GM18861 (cell line): ENCODE measurements around the gene ZNF467.

Experiments
- ATAC-seq: cut with Tn5 transposase; IDR thresholded peaks from one replicate; pipeline ENCODE4 v1.9.1; 2021; ENCODE audit not compliant: unreplicated experiment

ZNF467 gene

GRCh38 chr7:149773446-149774236, at the start of gene ZNF467:
Gene ZNF467 (minus strand): TSS chr7:149773588. CDS start chr7:149771032, 2,556 bp downstream.
- ATAC-seq: no peak

DNA sequence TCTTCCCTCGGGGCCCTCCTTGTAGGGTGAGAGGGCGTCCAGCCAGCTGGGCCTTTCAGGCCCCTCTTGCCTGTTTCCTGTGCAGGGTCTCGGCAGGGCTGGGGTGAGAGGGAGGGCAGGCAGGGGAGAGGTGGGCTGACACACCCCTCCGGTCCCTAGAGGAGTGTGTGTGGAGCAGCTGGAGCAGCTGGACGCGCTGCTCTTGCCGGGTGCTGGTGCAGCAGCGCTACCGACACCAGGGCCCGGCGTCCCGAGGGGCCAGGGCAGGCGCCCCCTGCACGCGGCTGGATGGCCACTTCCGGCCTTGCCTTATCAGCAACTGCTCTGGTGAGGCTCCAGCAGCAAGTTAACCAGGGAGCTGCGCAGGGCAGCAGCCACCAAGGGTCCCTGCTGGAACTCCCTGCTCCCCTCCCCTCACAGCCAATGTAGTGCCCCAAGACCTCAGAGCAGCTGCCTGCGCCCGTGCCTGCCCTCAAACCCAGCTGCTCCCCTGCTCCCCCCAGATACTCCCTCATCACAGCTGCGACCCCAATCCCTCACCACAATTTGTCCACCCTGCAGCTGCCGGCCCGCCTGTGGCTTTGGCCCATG, 49.1 kb upstream of the ZNF467 start:
- no peak for ATAC-seq

- no peak for ATAC-seq
These were observed 48.1 kb upstream of the ZNF467 start for GRCh38 chr7:149821191-149822148.

GRCh38 chr7:149820622-149821190, 47.3 kb upstream of the ZNF467 start:
- no peak for ATAC-seq

GRCh38 chr7:149819961-149820340, 46.6 kb upstream of the ZNF467 start:
- no peak for ATAC-seq

- no peak for ATAC-seq
These were observed 46.0 kb upstream of the ZNF467 start for GRCh38 chr7:149819141-149819960.

DNA sequence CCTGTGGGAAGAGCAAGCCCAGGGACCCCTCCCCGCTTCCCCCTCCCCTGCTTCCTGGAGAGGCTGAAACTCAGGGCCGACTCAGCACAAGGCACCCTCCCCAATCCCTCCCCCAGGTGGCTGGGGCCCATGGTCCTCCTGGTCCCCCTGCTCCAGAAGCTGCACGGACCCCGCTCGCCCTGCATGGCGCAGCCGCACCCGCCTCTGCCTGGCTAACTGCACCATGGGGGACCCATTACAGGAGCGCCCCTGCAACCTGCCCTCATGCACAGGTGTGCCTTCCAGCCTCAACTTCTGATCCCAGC, 45.1 kb upstream of the ZNF467 start:
- ATAC-seq: no peak

- ATAC-seq: no peak
These were observed 44.6 kb upstream of the ZNF467 start for GRCh38 chr7:149817836-149818535.

GRCh38 chr7:149817301-149817771, 43.9 kb upstream of the ZNF467 start:
- no peak for ATAC-seq

GRCh38 chr7:149816794-149817193, 43.4 kb upstream of the ZNF467 start:
- no peak for ATAC-seq

GRCh38 chr7:149816267-149816751, 42.9 kb upstream of the ZNF467 start:
- ATAC-seq: no peak

- no peak for ATAC-seq
These were observed 42.4 kb upstream of the ZNF467 start for GRCh38 chr7:149815661-149816266.

GRCh38 chr7:149815121-149815520, 41.7 kb upstream of the ZNF467 start:
- ATAC-seq: no peak

DNA sequence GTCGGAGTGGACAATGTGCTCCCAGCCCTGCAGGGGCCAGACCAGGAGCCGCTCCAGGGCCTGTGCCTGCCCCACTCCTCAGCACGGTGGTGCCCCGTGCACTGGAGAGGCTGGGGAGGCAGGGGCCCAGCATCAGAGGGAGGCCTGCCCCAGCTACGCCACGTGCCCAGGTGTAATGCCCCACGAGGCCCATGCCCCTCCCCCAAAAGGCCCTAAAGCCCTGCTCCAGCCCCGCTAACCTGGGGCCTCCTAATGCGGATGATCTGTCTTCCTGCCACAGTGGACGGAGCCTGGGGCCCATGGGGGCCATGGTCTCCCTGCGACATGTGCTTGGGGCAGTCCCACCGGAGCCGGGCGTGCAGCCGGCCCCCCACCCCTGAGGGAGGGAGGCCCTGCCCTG, 41.1 kb upstream of the ZNF467 start:
- no peak for ATAC-seq

DNA sequence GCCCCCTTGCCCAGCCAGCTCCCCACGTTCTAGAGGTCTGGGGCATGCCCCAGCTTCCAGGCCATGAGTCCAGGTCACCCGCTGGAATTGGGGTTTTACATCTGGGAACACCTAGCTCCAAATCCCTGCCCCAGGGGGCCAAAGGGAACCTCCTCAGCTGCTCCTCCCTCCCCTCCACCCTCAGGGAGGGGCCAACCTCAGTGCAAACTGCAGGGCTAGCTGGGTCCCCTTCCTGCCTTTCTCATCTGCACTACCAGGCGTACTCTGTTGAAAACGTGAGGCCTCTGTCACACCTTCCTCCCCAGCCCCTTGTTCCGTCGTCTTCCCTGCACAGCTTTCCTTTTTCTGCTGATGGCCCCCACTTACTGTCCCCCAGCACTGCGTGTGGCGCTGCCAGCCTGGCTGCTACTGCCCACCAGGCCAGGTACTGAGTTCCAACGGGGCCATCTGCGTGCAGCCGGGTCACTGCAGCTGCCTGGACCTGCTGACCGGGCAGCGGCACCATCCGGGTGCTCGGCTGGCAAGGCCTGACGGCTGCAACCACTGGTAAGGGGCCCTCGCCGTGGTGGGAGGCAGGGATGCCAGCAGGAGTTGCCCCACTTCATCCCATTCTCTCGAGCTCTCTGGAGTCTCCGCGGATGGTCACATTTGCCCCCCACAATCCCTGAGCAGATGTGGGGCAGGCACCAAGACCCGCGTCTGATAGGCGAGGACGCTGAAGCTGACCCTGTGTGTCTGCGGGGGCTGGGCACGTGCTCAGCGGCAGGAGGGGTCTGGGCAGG, 40.1 kb upstream of the ZNF467 start:
- no peak for ATAC-seq

- ATAC-seq: no peak
These were observed 38.6 kb upstream of the ZNF467 start for GRCh38 chr7:149811831-149812490.

GRCh38 chr7:149811221-149811620, 37.8 kb upstream of the ZNF467 start:
- ATAC-seq: no peak

DNA sequence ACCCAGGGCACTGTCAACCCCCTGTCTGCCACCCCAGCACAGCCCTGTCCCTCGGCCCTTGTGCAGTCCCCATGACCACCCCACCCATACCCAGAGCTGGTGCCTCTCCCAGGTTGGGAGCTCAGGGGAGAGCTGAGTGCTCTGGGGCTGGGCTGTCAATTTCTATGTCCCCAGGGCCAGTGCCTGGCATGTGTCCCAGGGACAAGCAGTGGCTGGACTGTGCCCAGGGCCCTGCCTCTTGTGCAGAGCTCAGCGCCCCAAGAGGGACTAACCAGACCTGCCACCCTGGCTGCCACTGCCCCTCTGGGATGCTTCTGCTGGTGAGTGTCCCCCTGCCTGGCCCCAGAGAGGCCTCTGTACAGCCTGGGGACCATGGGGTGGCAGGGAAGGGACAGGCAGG, 35.8 kb upstream of the ZNF467 start:
- no peak for ATAC-seq
